Right renal pelvis (tissue), 4 donors: ENCODE results near the gene LAMTOR2. TPM values are rescaled to one million over a fixed set of nuclear protein-coding genes. Genes with fewer than 3 reads are reported as not detected.

Experiments
- DNase-seq, 4 donors: peaks; one replicate each; pipeline ENCODE4 v3.0.0-alpha.2; 2013; ENCODE audit warnings: low read depth in 4 of 4, low spot score in 3 of 4, missing footprints in 1 of 4
- polyA plus RNA-seq, 4 donors: library from polyadenylated mRNA; unstranded; fragments of 120-200 nt; gene quantifications; one replicate each; pipeline ENCODE4 v1.2.1, GENCODE V29; 2013; ENCODE audit not compliant: insufficient read length in 4 of 4

Gene LAMTOR2
- polyA plus RNA-seq, 4 donors = 50.1 to 69.4 (median 54.7) TPM

- DNase-seq = no peak
These were observed 42.2 kb downstream of the LAMTOR2 start for GRCh38 chr1:156096640-156097391.

GRCh38 chr1:156097499-156098178 lies 43.1 kb downstream of the LAMTOR2 start:
- no peak for DNase-seq

GRCh38 chr1:156098784-156099183 lies 44.2 kb downstream of the LAMTOR2 start:
- DNase-seq = no peak

GRCh38 chr1:156099282-156099681 lies 44.7 kb downstream of the LAMTOR2 start:
- no peak for DNase-seq

- DNase-seq = no peak
These were observed 45.8 kb downstream of the LAMTOR2 start for GRCh38 chr1:156100205-156100995.

GRCh38 chr1:156101880-156102279 lies 47.3 kb downstream of the LAMTOR2 start:
- DNase-seq = no peak

GRCh38 chr1:156102633-156103511 lies 48.3 kb downstream of the LAMTOR2 start:
- no peak for DNase-seq

- DNase-seq = no peak
These were observed 49.0 kb downstream of the LAMTOR2 start for GRCh38 chr1:156103521-156103947.

GRCh38 chr1:156104065-156104810 lies 49.7 kb downstream of the LAMTOR2 start:
- DNase-seq = no peak

GRCh38 chr1:156104861-156105832 lies 50.6 kb downstream of the LAMTOR2 start:
- no peak for DNase-seq

- no peak for DNase-seq
These were observed 52.3 kb downstream of the LAMTOR2 start for GRCh38 chr1:156106624-156107488.

GRCh38 chr1:156108057-156108456 lies 53.5 kb downstream of the LAMTOR2 start:
- DNase-seq = no peak

Other genes with a start within 250 kb of the LAMTOR2 start
- 10 to 100 TPM; 39.1 to 48.6 (median 44.8) TPM for gene GON4L, start 197.6 kb upstream of the LAMTOR2 start, polyA plus RNA-seq
- 10 to 100 TPM; 20.6 to 24.2 (median 21.9) TPM for gene SYT11, start 195.2 kb upstream of the LAMTOR2 start, polyA plus RNA-seq
- gene RIT1, start 143.4 kb upstream of the LAMTOR2 start, polyA plus RNA-seq = 10 to 100 TPM; 45.4 to 52.7 (median 49.2) TPM
- gene KHDC4, start 120.4 kb upstream of the LAMTOR2 start, polyA plus RNA-seq = 10 to 100 TPM; 48.7 to 61.0 (median 50.7) TPM
- gene RXFP4, start 113.1 kb upstream of the LAMTOR2 start, polyA plus RNA-seq = under 1 TPM; 0.21 to 0.32 (median 0.23) TPM
- 10 to 100 TPM; 75.9 to 86.8 (median 80.2) TPM for gene ARHGEF2, start 76.2 kb upstream of the LAMTOR2 start, polyA plus RNA-seq
- 100 to 1,000 TPM; 388 to 421 (median 420) TPM for gene SSR2, start 33.8 kb upstream of the LAMTOR2 start, polyA plus RNA-seq
- 10 to 100 TPM; 48.6 to 56.0 (median 52.2) TPM for gene UBQLN4, start 984 bp upstream of the LAMTOR2 start, polyA plus RNA-seq
- gene RAB25, start 6.4 kb downstream of the LAMTOR2 start, polyA plus RNA-seq = 10 to 100 TPM; 51.6 to 65.8 (median 57.7) TPM
- 10 to 100 TPM; 42.9 to 50.2 (median 46.4) TPM for gene MEX3A, start 27.7 kb downstream of the LAMTOR2 start, polyA plus RNA-seq
- 100 to 1,000 TPM in 1 of 4 donors, 10 to 100 TPM in 3; 78.9 to 123 (median 90.4) TPM for gene LMNA, start 59.9 kb downstream of the LAMTOR2 start, polyA plus RNA-seq
- 10 to 100 TPM; 18.2 to 27.1 (median 21.5) TPM for gene SEMA4A, start 98.8 kb downstream of the LAMTOR2 start, polyA plus RNA-seq
- 10 to 100 TPM; 26.9 to 32.7 (median 30.7) TPM for gene SLC25A44, start 139.3 kb downstream of the LAMTOR2 start, polyA plus RNA-seq
- gene PMF1, start 158.2 kb downstream of the LAMTOR2 start, polyA plus RNA-seq = 10 to 100 TPM; 85.7 to 87.8 (median 86.9) TPM
- 1 to 10 TPM; 1.5 to 3.7 (median 2.3) TPM for gene BGLAP, start 187.4 kb downstream of the LAMTOR2 start, polyA plus RNA-seq
- 1 to 10 TPM; 2.5 to 5.0 (median 3.8) TPM for gene PAQR6, start 193.3 kb downstream of the LAMTOR2 start, polyA plus RNA-seq
- gene SMG5, start 228.0 kb downstream of the LAMTOR2 start, polyA plus RNA-seq = 10 to 100 TPM; 60.8 to 64.6 (median 62.6) TPM
- 1 to 10 TPM; 4.8 to 7.5 (median 6.3) TPM for gene TMEM79, start 229.5 kb downstream of the LAMTOR2 start, polyA plus RNA-seq
- gene GLMP, start 240.9 kb downstream of the LAMTOR2 start, polyA plus RNA-seq = 10 to 100 TPM; 57.3 to 70.0 (median 63.4) TPM
- gene VHLL, start 244.5 kb downstream of the LAMTOR2 start, polyA plus RNA-seq = under 1 TPM in 1 of 4 donors, not detected in 3; 0.24 TPM